MM.1S (cell line): ENCODE results near the gene MAB21L4.

Experiments
- DNase-seq: peaks from one replicate; pipeline ENCODE4 v3.0.0-alpha.2; 2015
- H2AFZ ChIP-seq: fragments of 300-600 bp; sonication (generic); 2 replicates; pipeline ENCODE4 v1.6.0; 2016; ENCODE audit warnings: antibody characterized with exemption, low read length
- H3F3A ChIP-seq: fragments of 300-600 bp; sonication (generic); 2 replicates; pipeline ENCODE4 v1.6.1; 2016; ENCODE audit warnings: mild to moderate bottlenecking, antibody characterized with exemption, low read length, moderate library complexity, mixed read lengths; ENCODE audit not compliant: insufficient read depth
- H3K27ac ChIP-seq: fragments of 300-600 bp; sonication (generic); 2 replicates; pipeline ENCODE4 v1.5.1; 2016; ENCODE audit warnings: mild to moderate bottlenecking, low read length
- H3K27me3 ChIP-seq: fragments of 300-600 bp; sonication (generic); replicated peaks from 2 replicates; pipeline ENCODE4 v1.6.0; 2016; ENCODE audit warnings: low read length; ENCODE audit not compliant: insufficient read depth
- H3K36me3 ChIP-seq: fragments of 300-600 bp; sonication (generic); replicated peaks from 2 replicates; pipeline ENCODE4 v1.6.1; 2016; ENCODE audit warnings: mild to moderate bottlenecking, low read length, mixed read lengths; ENCODE audit not compliant: insufficient read depth
- H3K4me1 ChIP-seq: fragments of 300-600 bp; sonication (generic); 2 replicates; pipeline ENCODE4 v1.6.1; 2016; ENCODE audit warnings: low read length, mixed read lengths
- H3K4me2 ChIP-seq: fragments of 300-600 bp; sonication (generic); 2 replicates; pipeline ENCODE4 v1.6.0; 2016; ENCODE audit warnings: low read depth, low read length
- H3K4me3 ChIP-seq: fragments of 300-600 bp; sonication (generic); 2 replicates; pipeline ENCODE4 v1.5.1; 2016; ENCODE audit warnings: low read length, mixed read lengths
- H3K79me2 ChIP-seq: fragments of 300-600 bp; sonication (generic); 2 replicates; pipeline ENCODE4 v1.6.1; 2016; ENCODE audit warnings: mixed run types, low read length, mixed read lengths
- H3K9ac ChIP-seq: fragments of 300-600 bp; sonication (generic); 2 replicates; pipeline ENCODE4 v1.6.1; 2016; ENCODE audit warnings: low read length, mixed read lengths
- H3K9me2 ChIP-seq: fragments of 300-600 bp; sonication (generic); replicated peaks from 2 replicates; pipeline ENCODE4 v1.6.1; 2016; ENCODE audit warnings: mild to moderate bottlenecking, low read length, mixed read lengths; ENCODE audit not compliant: insufficient read depth
- H3K9me3 ChIP-seq: fragments of 300-600 bp; sonication (generic); replicated peaks from 2 replicates; pipeline ENCODE4 v1.6.1; 2016; ENCODE audit warnings: mild to moderate bottlenecking, low read length, mixed read lengths; ENCODE audit not compliant: insufficient read depth
- H4K20me1 ChIP-seq: fragments of 300-600 bp; sonication (generic); 2 replicates; pipeline ENCODE4 v1.6.1; 2016; ENCODE audit warnings: mild to moderate bottlenecking, low read length, moderate library complexity, mixed read lengths; ENCODE audit not compliant: insufficient read depth
- EZH2 ChIP-seq: fragments of 300-600 bp; sonication (generic); optimal IDR thresholded peaks from 2 replicates; pipeline ENCODE3; 2017; ENCODE audit warnings: low read depth, mild to moderate bottlenecking, antibody characterized with exemption, low read length, mixed read lengths
- EZH2phosphoT487 ChIP-seq: fragments of 300-600 bp; sonication (generic); IDR thresholded peaks from 2 replicates; pipeline ENCODE4 v1.6.1; 2018; ENCODE audit warnings: antibody characterized with exemption, low read length
- TF ChIP-seq, protein P1 (sequence below): fragments of 300-600 bp; sonication (generic); IDR thresholded peaks from 2 replicates; pipeline ENCODE4 v1.5.1; 2016; ENCODE audit warnings: antibody characterized with exemption, low read length, mixed read lengths

MAB21L4 gene

GRCh38 chr2:240874715-240875227 lies 21.2 kb downstream of the MAB21L4 start:
- Histone ChIP-seq H3K27me3 (peaks cover 69% of the 10 kb centered on the region), H4K20me1 (no peaks in the 10 kb centered on the region), H3K4me2 (no peak overlapping the region), H3K9me2 (no peaks in the 10 kb centered on the region), H3F3A (no peaks in the 10 kb centered on the region), H3K79me2 (no peaks in the 10 kb centered on the region), H3K4me3 (no peak overlapping the region), H3K9me3 (no peaks in the 10 kb centered on the region), H2AFZ (no peak overlapping the region), H3K9ac (no peak overlapping the region), H3K27ac (no peak overlapping the region), H3K4me1 (no peaks in the 10 kb centered on the region), H3K36me3 (no peaks in the 10 kb centered on the region)
- TF ChIP-seq, protein P1, sequence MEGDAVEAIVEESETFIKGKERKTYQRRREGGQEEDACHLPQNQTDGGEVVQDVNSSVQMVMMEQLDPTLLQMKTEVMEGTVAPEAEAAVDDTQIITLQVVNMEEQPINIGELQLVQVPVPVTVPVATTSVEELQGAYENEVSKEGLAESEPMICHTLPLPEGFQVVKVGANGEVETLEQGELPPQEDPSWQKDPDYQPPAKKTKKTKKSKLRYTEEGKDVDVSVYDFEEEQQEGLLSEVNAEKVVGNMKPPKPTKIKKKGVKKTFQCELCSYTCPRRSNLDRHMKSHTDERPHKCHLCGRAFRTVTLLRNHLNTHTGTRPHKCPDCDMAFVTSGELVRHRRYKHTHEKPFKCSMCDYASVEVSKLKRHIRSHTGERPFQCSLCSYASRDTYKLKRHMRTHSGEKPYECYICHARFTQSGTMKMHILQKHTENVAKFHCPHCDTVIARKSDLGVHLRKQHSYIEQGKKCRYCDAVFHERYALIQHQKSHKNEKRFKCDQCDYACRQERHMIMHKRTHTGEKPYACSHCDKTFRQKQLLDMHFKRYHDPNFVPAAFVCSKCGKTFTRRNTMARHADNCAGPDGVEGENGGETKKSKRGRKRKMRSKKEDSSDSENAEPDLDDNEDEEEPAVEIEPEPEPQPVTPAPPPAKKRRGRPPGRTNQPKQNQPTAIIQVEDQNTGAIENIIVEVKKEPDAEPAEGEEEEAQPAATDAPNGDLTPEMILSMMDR = no peak
- TF ChIP-seq EZH2 = no peak
- no peak for TF ChIP-seq EZH2phosphoT487
- DNase-seq = no peak

GRCh38 chr2:240873805-240874714 lies 21.9 kb downstream of the MAB21L4 start:
- Histone ChIP-seq H3K27ac (no peak overlapping the region), H4K20me1 (no peaks in the 10 kb centered on the region), H3K4me2 (no peak overlapping the region), H3K79me2 (no peaks in the 10 kb centered on the region), H3K27me3 (peaks cover 73% of the 10 kb centered on the region), H3F3A (no peaks in the 10 kb centered on the region), H3K9me2 (no peaks in the 10 kb centered on the region), H3K4me3 (no peak overlapping the region), H2AFZ (no peak overlapping the region), H3K9ac (no peak overlapping the region), H3K36me3 (no peaks in the 10 kb centered on the region), H3K9me3 (no peaks in the 10 kb centered on the region), H3K4me1 (no peaks in the 10 kb centered on the region)
- no peak for DNase-seq
- no peak for TF ChIP-seq EZH2phosphoT487
- TF ChIP-seq, protein P1 = no peak
- TF ChIP-seq EZH2 = no peak

DNA sequence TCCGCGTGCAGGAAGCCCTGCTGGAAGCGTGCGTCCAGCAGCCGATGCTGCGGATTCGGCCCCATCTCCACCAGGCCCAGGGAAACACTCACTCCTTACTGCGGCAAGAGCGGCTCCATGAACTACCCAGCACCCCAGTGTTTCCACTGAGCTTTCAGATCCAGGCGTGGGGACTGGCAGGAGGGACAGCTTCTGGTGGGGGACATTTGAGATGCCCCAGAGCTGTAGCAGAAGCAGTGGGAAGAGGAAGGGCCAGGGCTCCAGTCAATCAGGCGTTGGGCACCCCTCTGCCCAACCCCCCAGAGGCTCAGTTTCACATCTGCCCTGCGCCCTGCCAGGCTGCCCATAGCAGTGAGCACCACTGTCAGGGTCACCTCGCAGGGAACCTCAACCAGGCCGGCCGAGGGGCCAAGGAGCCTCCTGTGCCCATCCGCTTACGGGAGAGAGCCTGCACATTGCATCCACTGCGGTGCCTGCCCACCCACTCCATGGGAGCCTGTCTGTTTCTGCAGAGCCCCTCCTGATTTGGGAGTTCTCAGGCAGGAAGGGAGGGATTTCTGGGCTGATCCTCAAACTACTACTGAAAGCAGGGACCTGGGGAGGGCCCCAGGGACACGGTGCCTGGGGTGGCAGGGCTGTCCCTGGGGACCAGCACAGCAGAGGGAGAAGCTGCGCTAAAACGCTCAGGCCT lies 22.7 kb downstream of the MAB21L4 start:
- H3F3A ChIP-seq = no peaks in the 10 kb centered on the region
- H3K4me2 ChIP-seq = no peak overlapping the region
- H3K27me3 ChIP-seq = peaks cover 73% of the 10 kb centered on the region
- DNase-seq = no peak
- H3K4me1 ChIP-seq = no peaks in the 10 kb centered on the region
- no peak overlapping the region for H3K27ac ChIP-seq
- H2AFZ ChIP-seq = no peak overlapping the region
- H3K36me3 ChIP-seq = no peaks in the 10 kb centered on the region
- H3K79me2 ChIP-seq = no peaks in the 10 kb centered on the region
- no peaks in the 10 kb centered on the region for H3K9me2 ChIP-seq
- no peaks in the 10 kb centered on the region for H3K9me3 ChIP-seq
- H4K20me1 ChIP-seq = no peaks in the 10 kb centered on the region
- no peak overlapping the region for H3K4me3 ChIP-seq
- H3K9ac ChIP-seq = no peak overlapping the region
- TF ChIP-seq, protein P1 = no peak
- TF ChIP-seq EZH2 = no peak
- no peak for TF ChIP-seq EZH2phosphoT487
